ENCODE measurements around the gene TCEAL1. TPM values are rescaled to one million over a fixed set of nuclear protein-coding genes. Genes with fewer than 3 reads are reported as not detected.

TCEAL1 gene
- total RNA-seq, 2 donors from 2014 or later, result 10.2 to 17.8 TPM

- intact Hi-C loops (cut with DNase I, micrococcal nuclease), result no loop called here
- no peak for DNase-seq
- ATAC-seq, result no peak
These were observed 37.7 kb downstream of the TCEAL1 start for GRCh38 chrX:103666202-103667107.

- intact Hi-C loops (cut with DNase I, micrococcal nuclease), result no loop called here
- no peak for DNase-seq
These were observed 41.0 kb downstream of the TCEAL1 start for GRCh38 chrX:103669745-103670144.

GRCh38 chrX:103674531-103675454, 46.0 kb downstream of the TCEAL1 start:
- intact Hi-C loops (cut with DNase I, micrococcal nuclease), result no loop called here
- ATAC-seq (no peak), DNase-seq (no peak)

More at GRCh38 chrX:103669745-103670144, 41.0 kb downstream of the TCEAL1 start:
- ATAC-seq, result no peak

- ATAC-seq, result no peak
- intact Hi-C loops (cut with DNase I, micrococcal nuclease), result no loop called here
- DNase-seq, result no peak
These were observed 49.6 kb downstream of the TCEAL1 start for GRCh38 chrX:103678199-103678993.

Other genes starting within 250 kb of the TCEAL1 start
- gene RAB40A, start 109.5 kb upstream of the TCEAL1 start, total RNA-seq, result under 1 TPM in 1 of 2 donors, not detected in 1; 0.27 TPM
- gene TCEAL4, start 43.5 kb upstream of the TCEAL1 start, total RNA-seq, result 10 to 100 TPM; 20.1 to 23.2 TPM
- gene TCEAL3, start 21.0 kb upstream of the TCEAL1 start, total RNA-seq, result 1 to 10 TPM; 7.3 to 8.3 TPM
- 100 to 1,000 TPM; 168 to 172 TPM for gene MORF4L2, start 57.7 kb downstream of the TCEAL1 start, total RNA-seq
- gene TMEM31, start 81.9 kb downstream of the TCEAL1 start, total RNA-seq, result not detected
- 10 to 100 TPM in 1 of 2 donors, 1 to 10 TPM in 1; 3.9 to 16.7 TPM for gene PLP1, start 147.9 kb downstream of the TCEAL1 start, total RNA-seq
- 1 to 10 TPM in 1 of 2 donors, under 1 TPM in 1; 0.40 to 1.3 TPM for gene RAB9B, start 203.3 kb downstream of the TCEAL1 start, total RNA-seq